ENCODE data around the gene PPHLN1.

Gene PPHLN1

DNA sequence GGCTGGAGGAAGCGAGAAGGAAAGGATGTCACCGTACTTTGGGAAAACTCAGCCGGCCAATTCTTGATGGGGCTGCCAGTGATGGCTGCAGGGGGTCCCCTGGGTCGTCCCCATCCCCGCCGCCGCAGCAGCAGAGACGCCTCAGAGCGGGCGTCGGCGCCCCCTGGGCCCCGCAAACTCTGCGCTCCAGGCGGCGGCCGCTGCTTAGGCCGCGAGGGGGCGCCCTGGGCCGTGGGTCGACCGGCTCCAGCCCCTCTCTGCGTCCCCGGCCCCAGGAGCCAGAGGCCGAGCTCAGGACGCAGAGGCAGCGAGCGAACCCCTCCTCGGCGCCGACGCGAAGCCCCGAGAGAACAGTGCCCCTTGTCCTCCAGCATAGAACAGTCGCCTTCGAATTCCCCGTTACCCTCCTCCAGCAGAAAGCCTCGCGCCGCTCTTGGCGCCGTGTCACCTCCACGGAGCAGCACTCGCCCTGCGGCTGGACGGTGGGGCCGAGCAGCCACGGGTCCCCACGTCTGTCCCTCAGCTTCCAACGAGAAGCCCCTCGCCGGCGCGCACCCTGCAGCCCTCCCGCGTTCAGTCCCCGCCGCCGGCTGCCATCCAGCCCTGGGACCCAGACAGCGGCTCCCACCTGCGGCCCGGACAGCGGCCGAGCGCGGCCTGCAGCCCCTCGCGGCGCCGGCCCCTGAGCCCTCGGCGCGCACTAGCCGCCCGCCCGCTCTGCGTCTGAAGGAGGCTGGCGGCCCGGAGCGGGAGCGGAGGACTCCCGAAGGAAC, 157.0 kb downstream of the PPHLN1 start:
- DNase-seq (ENCODE audit: low spot score): peak; percentile 93

GRCh38 chr12:42483521-42483790, 157.5 kb downstream of the PPHLN1 start:
- DNase-seq (ENCODE audit: low spot score): no peak

DNA sequence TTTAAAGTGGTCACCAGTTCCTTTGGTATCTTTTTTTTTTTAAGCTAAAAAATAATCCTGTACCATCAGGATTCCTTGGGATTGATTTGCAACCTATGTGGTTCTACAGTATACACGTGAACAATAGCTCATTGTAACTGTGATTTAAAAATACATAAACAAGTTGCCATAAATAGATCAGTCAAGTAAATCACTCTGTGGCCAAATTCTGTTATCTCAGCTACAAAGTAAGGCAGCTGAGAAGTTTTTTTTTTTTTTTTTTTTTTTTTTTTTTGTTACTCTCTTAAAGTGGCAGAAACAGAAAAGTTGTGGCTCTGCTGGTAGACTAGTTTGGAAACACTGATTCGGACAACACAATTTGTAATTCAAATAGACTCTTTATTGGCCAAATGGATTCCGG, 159.0 kb downstream of the PPHLN1 start:
- no peak for DNase-seq (ENCODE audit: low spot score)

DNA sequence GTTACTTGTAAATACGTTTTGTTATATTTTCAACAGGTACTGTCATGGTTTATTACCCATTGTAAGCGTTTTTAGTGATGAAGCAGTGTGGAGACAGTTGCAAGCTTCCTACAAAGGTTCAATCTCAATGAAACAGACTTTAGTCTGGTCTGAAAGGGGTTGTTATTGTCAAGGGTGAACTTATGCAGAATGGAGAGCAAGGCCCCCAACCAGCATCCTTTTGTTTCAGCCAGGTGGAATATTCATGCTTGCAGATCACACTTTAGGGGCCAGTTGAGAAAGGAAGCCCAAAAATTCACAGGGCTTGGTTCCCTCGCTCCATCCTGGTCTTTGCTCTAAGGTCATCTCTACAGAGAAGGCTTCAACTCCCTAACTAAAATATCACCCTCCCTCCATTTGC, 159.9 kb downstream of the PPHLN1 start:
- DNase-seq (ENCODE audit: low spot score): no peak

DNA sequence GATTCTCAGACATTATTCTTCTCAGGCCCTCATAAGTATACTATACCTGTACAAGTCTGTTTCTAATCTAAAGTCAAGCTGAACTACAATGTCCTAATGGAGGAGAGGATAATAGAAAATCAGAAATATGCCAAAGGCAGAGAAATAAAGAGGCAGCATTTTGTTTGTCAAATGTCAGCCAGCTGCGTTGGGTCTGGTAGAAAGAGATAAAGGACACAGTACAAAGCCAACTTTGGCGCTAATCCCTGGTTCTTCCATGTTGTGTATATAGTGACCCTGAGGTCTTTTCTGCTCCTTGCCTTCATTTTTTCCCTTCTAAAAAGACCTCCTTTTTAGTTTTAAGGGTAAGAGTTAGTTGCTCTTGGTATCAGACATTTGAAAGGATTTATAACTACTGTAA, 160.4 kb downstream of the PPHLN1 start:
- DNase-seq (ENCODE audit: low spot score): no peak

- DNase-seq (ENCODE audit: low spot score): no peak
Observed at GRCh38 chr12:42490261-42490842, 164.4 kb downstream of the PPHLN1 start.
